Measurements from ENCODE around the gene TMSB10.

DNA sequence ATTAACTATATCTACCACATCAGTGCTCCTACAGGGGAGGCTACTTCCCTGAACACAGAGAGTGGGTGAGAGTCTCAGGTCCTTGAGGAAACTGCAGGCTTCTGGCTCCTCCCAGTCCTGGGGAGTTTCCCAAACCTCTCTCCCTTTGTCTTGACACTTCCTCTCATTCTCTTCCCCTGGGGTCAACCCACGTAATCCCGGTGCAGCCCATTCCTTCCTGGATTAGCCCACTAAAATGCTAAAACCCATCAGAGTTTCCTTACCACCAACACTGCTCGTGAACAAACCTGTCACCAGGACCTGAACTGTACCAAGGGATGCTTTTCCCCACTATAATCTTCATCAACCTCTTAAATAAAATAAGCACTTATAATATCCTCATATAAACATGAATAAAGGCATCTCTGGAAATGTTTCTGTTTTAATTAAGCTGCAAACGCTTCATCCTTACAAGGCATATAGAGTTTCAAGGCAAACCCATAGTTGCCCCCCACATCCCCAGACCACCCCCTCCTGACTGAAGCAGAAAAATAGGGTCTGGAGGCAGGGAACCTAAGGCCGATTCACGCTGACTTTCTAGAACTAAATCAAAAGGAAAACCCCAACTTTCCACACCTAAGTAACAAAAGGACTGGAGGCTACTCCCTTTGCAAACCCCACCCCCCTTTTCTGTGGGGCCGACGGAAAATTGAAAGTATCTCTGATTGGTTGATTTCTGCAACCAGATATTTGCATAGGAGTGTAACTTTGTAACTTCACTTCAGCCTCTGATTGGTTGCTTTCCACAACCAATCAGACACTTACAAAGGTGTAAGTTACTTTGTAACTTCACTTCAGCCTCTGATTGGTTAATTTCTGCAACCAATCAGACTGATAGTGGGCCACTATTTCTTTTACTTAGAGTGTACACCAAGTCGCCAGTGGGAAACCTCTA, 19.0 kb downstream of the TMSB10 start:
- TF ChIP-seq, protein P1, sequence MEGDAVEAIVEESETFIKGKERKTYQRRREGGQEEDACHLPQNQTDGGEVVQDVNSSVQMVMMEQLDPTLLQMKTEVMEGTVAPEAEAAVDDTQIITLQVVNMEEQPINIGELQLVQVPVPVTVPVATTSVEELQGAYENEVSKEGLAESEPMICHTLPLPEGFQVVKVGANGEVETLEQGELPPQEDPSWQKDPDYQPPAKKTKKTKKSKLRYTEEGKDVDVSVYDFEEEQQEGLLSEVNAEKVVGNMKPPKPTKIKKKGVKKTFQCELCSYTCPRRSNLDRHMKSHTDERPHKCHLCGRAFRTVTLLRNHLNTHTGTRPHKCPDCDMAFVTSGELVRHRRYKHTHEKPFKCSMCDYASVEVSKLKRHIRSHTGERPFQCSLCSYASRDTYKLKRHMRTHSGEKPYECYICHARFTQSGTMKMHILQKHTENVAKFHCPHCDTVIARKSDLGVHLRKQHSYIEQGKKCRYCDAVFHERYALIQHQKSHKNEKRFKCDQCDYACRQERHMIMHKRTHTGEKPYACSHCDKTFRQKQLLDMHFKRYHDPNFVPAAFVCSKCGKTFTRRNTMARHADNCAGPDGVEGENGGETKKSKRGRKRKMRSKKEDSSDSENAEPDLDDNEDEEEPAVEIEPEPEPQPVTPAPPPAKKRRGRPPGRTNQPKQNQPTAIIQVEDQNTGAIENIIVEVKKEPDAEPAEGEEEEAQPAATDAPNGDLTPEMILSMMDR (IDR thresholded peaks at IDR 0.05; ENCODE audit: poor library complexity): no peak
- no peak for TF ChIP-seq EZH2phosphoT487 (IDR thresholded peaks at IDR 0.05; ENCODE audit: low read depth, severe bottlenecking, unreplicated experiment)
